ENCODE results near the gene TMPRSS11B. TPM values are rescaled to one million over a fixed set of nuclear protein-coding genes. Genes with fewer than 3 reads are reported as not detected.
"Not testable (repeated sequence)": the region's sequence is repeated elsewhere in the genome, so short reads cannot be mapped to it uniquely, and the experiment has no call there.

The TMPRSS11B gene
- polyA plus RNA-seq, 1 donor (not counting 4 experiments of a cell fraction or from before 2014, with no cell fraction given) = 0.58 TPM

- no peak for DNase-seq (ENCODE audit: low read depth, low spot score)
- no peak overlapping the region for H3K4me2 ChIP-seq (ENCODE audit: control insufficient read depth, extremely low read depth, insufficient read depth, low read depth, low read length)
- H3K4me1 ChIP-seq (ENCODE audit: control insufficient read depth, extremely low read depth, insufficient read depth, low read length) = no peaks in the 10 kb centered on the region
- no peaks in the 10 kb centered on the region for H3K36me3 ChIP-seq (ENCODE audit: control insufficient read depth in 2 of 2, extremely low read depth in 1 of 2, insufficient read depth in 2 of 2, low read length in 2 of 2)
- H3K79me2 ChIP-seq (ENCODE audit: control insufficient read depth, insufficient read depth, low read length) = no peaks in the 10 kb centered on the region
- TF ChIP-seq, protein P1, sequence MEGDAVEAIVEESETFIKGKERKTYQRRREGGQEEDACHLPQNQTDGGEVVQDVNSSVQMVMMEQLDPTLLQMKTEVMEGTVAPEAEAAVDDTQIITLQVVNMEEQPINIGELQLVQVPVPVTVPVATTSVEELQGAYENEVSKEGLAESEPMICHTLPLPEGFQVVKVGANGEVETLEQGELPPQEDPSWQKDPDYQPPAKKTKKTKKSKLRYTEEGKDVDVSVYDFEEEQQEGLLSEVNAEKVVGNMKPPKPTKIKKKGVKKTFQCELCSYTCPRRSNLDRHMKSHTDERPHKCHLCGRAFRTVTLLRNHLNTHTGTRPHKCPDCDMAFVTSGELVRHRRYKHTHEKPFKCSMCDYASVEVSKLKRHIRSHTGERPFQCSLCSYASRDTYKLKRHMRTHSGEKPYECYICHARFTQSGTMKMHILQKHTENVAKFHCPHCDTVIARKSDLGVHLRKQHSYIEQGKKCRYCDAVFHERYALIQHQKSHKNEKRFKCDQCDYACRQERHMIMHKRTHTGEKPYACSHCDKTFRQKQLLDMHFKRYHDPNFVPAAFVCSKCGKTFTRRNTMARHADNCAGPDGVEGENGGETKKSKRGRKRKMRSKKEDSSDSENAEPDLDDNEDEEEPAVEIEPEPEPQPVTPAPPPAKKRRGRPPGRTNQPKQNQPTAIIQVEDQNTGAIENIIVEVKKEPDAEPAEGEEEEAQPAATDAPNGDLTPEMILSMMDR (optimal IDR thresholded peaks at IDR 0.05 in 1 of 3, IDR thresholded peaks at IDR 0.05 in 1 of 3, conservative IDR thresholded peaks at IDR 0.05 in 1 of 3; ENCODE audit: extremely low read depth in 1 of 3, insufficient read depth in 2 of 3, low read length in 3 of 3) = no peak
- H4K20me1 ChIP-seq (ENCODE audit: control insufficient read depth, extremely low read depth, insufficient read depth, low read length) = no peaks in the 10 kb centered on the region
- no peaks in the 10 kb centered on the region for H3K27me3 ChIP-seq (ENCODE audit: control insufficient read depth, extremely low read depth, insufficient read depth, low read length)
- no peak overlapping the region for H3K27ac ChIP-seq (ENCODE audit: control insufficient read depth, insufficient read depth, low read length)
- H3K4me3 ChIP-seq (ENCODE audit: control insufficient read depth in 2 of 3, extremely low read depth in 1 of 3, insufficient read depth in 2 of 3, low read depth in 1 of 3, low read length in 3 of 3) = no peak overlapping the region
- dilution Hi-C loops (cut with MboI; ENCODE audit: extremely low pct_ligation_motif_present, low sequenced_read_pairs) = no loop called here
- H3K9ac ChIP-seq (ENCODE audit: control insufficient read depth, extremely low read depth, insufficient read depth, low read length) = no peak overlapping the region
- no peak overlapping the region for H2AFZ ChIP-seq (ENCODE audit: control insufficient read depth, low read length)
- H3K9me1 ChIP-seq (ENCODE audit: control insufficient read depth, extremely low read depth, insufficient read depth, low read length) = no peaks in the 10 kb centered on the region
- peaks cover 2% of the 10 kb centered on the region for H3K9me3 ChIP-seq (ENCODE audit: control insufficient read depth, low read depth, low read length)
- FAIRE-seq = no peak
Measured at GRCh38 chr4:68209003-68209402, 36.5 kb downstream of the TMPRSS11B start.

GRCh38 chr4:68194305-68194704 is 51.2 kb downstream of the TMPRSS11B start:
- H3K9me3 ChIP-seq (ENCODE audit: control insufficient read depth, low read depth, low read length); dilution Hi-C loops (cut with MboI; ENCODE audit: extremely low pct_ligation_motif_present, low sequenced_read_pairs); H3K36me3 ChIP-seq (ENCODE audit: control insufficient read depth in 2 of 2, extremely low read depth in 1 of 2, insufficient read depth in 2 of 2, low read length in 2 of 2); H3K4me2 ChIP-seq (ENCODE audit: control insufficient read depth, extremely low read depth, insufficient read depth, low read depth, low read length); H3K4me3 ChIP-seq (ENCODE audit: control insufficient read depth in 2 of 3, extremely low read depth in 1 of 3, insufficient read depth in 2 of 3, low read depth in 1 of 3, low read length in 3 of 3); H4K20me1 ChIP-seq (ENCODE audit: control insufficient read depth, extremely low read depth, insufficient read depth, low read length); H2AFZ ChIP-seq (ENCODE audit: control insufficient read depth, low read length); H3K79me2 ChIP-seq (ENCODE audit: control insufficient read depth, insufficient read depth, low read length); DNase-seq (ENCODE audit: low read depth, low spot score); H3K27ac ChIP-seq (ENCODE audit: control insufficient read depth, insufficient read depth, low read length); H3K9me1 ChIP-seq (ENCODE audit: control insufficient read depth, extremely low read depth, insufficient read depth, low read length); H3K9ac ChIP-seq (ENCODE audit: control insufficient read depth, extremely low read depth, insufficient read depth, low read length); H3K27me3 ChIP-seq (ENCODE audit: control insufficient read depth, extremely low read depth, insufficient read depth, low read length); FAIRE-seq; H3K4me1 ChIP-seq (ENCODE audit: control insufficient read depth, extremely low read depth, insufficient read depth, low read length): not testable (repeated sequence)

- no peak for DNase-seq (ENCODE audit: low read depth, low spot score)
- dilution Hi-C loops (cut with MboI; ENCODE audit: extremely low pct_ligation_motif_present, low sequenced_read_pairs) = no loop called here
- no peaks in the 10 kb centered on the region for H3K27me3 ChIP-seq (ENCODE audit: control insufficient read depth, extremely low read depth, insufficient read depth, low read length)
- H3K36me3 ChIP-seq (ENCODE audit: control insufficient read depth in 2 of 2, extremely low read depth in 1 of 2, insufficient read depth in 2 of 2, low read length in 2 of 2) = no peaks in the 10 kb centered on the region
- no peak overlapping the region for H3K4me3 ChIP-seq (ENCODE audit: control insufficient read depth in 2 of 3, extremely low read depth in 1 of 3, insufficient read depth in 2 of 3, low read depth in 1 of 3, low read length in 3 of 3)
- no peak overlapping the region for H3K27ac ChIP-seq (ENCODE audit: control insufficient read depth, insufficient read depth, low read length)
- TF ChIP-seq, protein P1 (optimal IDR thresholded peaks at IDR 0.05 in 1 of 3, IDR thresholded peaks at IDR 0.05 in 1 of 3, conservative IDR thresholded peaks at IDR 0.05 in 1 of 3; ENCODE audit: extremely low read depth in 1 of 3, insufficient read depth in 2 of 3, low read length in 3 of 3) = no peak
- no peak for TF ChIP-seq EZH2 (IDR thresholded peaks at IDR 0.05; ENCODE audit: low read length)
- H3K9ac ChIP-seq (ENCODE audit: control insufficient read depth, extremely low read depth, insufficient read depth, low read length) = no peak overlapping the region
- H3K4me2 ChIP-seq (ENCODE audit: control insufficient read depth, extremely low read depth, insufficient read depth, low read depth, low read length) = no peak overlapping the region
- no peaks in the 10 kb centered on the region for H3K9me3 ChIP-seq (ENCODE audit: control insufficient read depth, low read depth, low read length)
- no peak for FAIRE-seq
- no peaks in the 10 kb centered on the region for H3K9me1 ChIP-seq (ENCODE audit: control insufficient read depth, extremely low read depth, insufficient read depth, low read length)
- no peaks in the 10 kb centered on the region for H4K20me1 ChIP-seq (ENCODE audit: control insufficient read depth, extremely low read depth, insufficient read depth, low read length)
- no peak overlapping the region for H2AFZ ChIP-seq (ENCODE audit: control insufficient read depth, low read length)
- no peaks in the 10 kb centered on the region for H3K79me2 ChIP-seq (ENCODE audit: control insufficient read depth, insufficient read depth, low read length)
- no peaks in the 10 kb centered on the region for H3K4me1 ChIP-seq (ENCODE audit: control insufficient read depth, extremely low read depth, insufficient read depth, low read length)
Measured at GRCh38 chr4:68193194-68193593, 52.3 kb downstream of the TMPRSS11B start.
